Upper lobe of left lung (tissue), 4 donors: ENCODE results near the gene DELE1.

Experiments used
- CTCF ChIP-seq, 6 experiments: fragments of 450-650 bp in 4 of 6; fragments of 200-600 bp in 2 of 6; sonication (generic) in 2 of 6; IDR thresholded peaks; one replicate each; pipeline ENCODE4 v1.5.1; 2016 to 2019; ENCODE audit warnings: antibody characterized with exemption in 6 of 6
- EP300 ChIP-seq, 4 donors: sonication (generic); formaldehyde crosslinking; IDR thresholded peaks; one replicate each; pipeline ENCODE4 v1.5.1; 2017; ENCODE audit warnings: antibody characterized with exemption in 4 of 4, control low read depth in 2 of 4
- POLR2A ChIP-seq, 4 donors: fragments of 450-650 bp; IDR thresholded peaks; one replicate each; pipeline ENCODE4 v1.5.1; 2016 to 2017; ENCODE audit warnings: antibody characterized with exemption in 4 of 4, mild to moderate bottlenecking in 2 of 4
- POLR2AphosphoS5 ChIP-seq, 2 donors: sonication (generic); formaldehyde crosslinking; IDR thresholded peaks; one replicate each; pipeline ENCODE4 v1.5.1; 2017; ENCODE audit warnings: antibody characterized with exemption in 2 of 2

- TF ChIP-seq CTCF (IDR thresholded peaks at IDR 0.05) (no peak), EP300 (IDR thresholded peaks at IDR 0.05) (peak in 3 of 4 donors; percentile 17 to 83 (median 51)), POLR2A (IDR thresholded peaks at IDR 0.05) (no peak), POLR2AphosphoS5 (IDR thresholded peaks at IDR 0.05) (peak; percentile 36 to 63)
Measured at GRCh38 chr5:141880961-141881801, 42.5 kb upstream of the DELE1 start.
